HepG2 (cell line): Measurements from ENCODE around the gene UBE2O. TPM values are rescaled to one million over a fixed set of nuclear protein-coding genes. Genes with fewer than 3 reads are reported as not detected.
A peak's percentile ranks its signal among the peaks of the same experiment; 100 is the strongest.

Experiments
- ARID4A ChIP-seq: sonication (generic); formaldehyde crosslinking; IDR thresholded peaks from 2 replicates; pipeline ENCODE4 v1.5.0; 2020; ENCODE audit warnings: mild to moderate bottlenecking, missing genetic modification reagents, borderline replicate concordance
- BATF2 ChIP-seq: sonication (generic); formaldehyde crosslinking; IDR thresholded peaks from 2 replicates; pipeline ENCODE4 v1.8.0; 2022; ENCODE audit warnings: mild to moderate bottlenecking, missing genetic modification reagents, moderate library complexity
- CBX5 ChIP-seq: sonication (generic); formaldehyde crosslinking; IDR thresholded peaks from 2 replicates; pipeline ENCODE4 v1.4.0; 2020; ENCODE audit warnings: missing genetic modification reagents, borderline replicate concordance
- CEBPB ChIP-seq: IDR thresholded peaks from 2 replicates; pipeline ENCODE4 v1.6.1; 2011; ENCODE audit warnings: low read depth, low read length, improper control_type of control experiment, borderline replicate concordance
- FOXK1 ChIP-seq: sonication (generic); formaldehyde crosslinking; IDR thresholded peaks from 2 replicates; pipeline ENCODE4 v1.4.0; 2020; ENCODE audit warnings: low read depth, missing genetic modification reagents, borderline replicate concordance
- HMGXB3 ChIP-seq: sonication (generic); formaldehyde crosslinking; IDR thresholded peaks from 2 replicates; pipeline ENCODE4 v1.4.0; 2020; ENCODE audit warnings: missing genetic modification reagents, borderline replicate concordance
- MAX ChIP-seq: IDR thresholded peaks from 2 replicates; pipeline ENCODE4 v1.6.1; 2012; ENCODE audit warnings: inconsistent platforms
- NKX3-1 ChIP-seq: sonication (generic); formaldehyde crosslinking; IDR thresholded peaks from 2 replicates; pipeline ENCODE4 v1.5.0; 2020; ENCODE audit warnings: missing genetic modification reagents
- ZHX1 ChIP-seq: sonication (generic); formaldehyde crosslinking; IDR thresholded peaks from 2 replicates; pipeline ENCODE4 v1.8.1; 2022; ENCODE audit warnings: low read depth, mild to moderate bottlenecking, missing genetic modification reagents
- ZNF160 ChIP-seq: sonication (generic); formaldehyde crosslinking; IDR thresholded peaks from 2 replicates; pipeline ENCODE4 v1.8.0; 2022; ENCODE audit warnings: mild to moderate bottlenecking, inconsistent platforms, missing genetic modification reagents
- ZNF446 ChIP-seq: sonication (generic); formaldehyde crosslinking; IDR thresholded peaks from 2 replicates; pipeline ENCODE4 v1.5.0; 2020; ENCODE audit warnings: mild to moderate bottlenecking, missing genetic modification reagents
- ZNF564 ChIP-seq: sonication (generic); formaldehyde crosslinking; IDR thresholded peaks from 2 replicates; pipeline ENCODE4 v1.8.1; 2023; ENCODE audit warnings: mild to moderate bottlenecking, missing genetic modification reagents
- ZNF703 ChIP-seq: sonication (generic); formaldehyde crosslinking; IDR thresholded peaks from 2 replicates; pipeline ENCODE4 v1.5.1; 2020; ENCODE audit warnings: missing genetic modification reagents, mild to moderate bottlenecking, moderate library complexity, borderline replicate concordance
- polyA plus RNA-seq, 8 experiments: library from polyadenylated mRNA; depleted of rRNA in 3 of 8; stranded (reverse) in 7 of 8; unstranded in 1 of 8; fragments of >200 nt; fragmentation: Illumina TruSeq in 4 of 8; extraction: Trizol in 4 of 8; gene quantifications; 2 replicates each; pipeline versions ENCODE4 v1.2.1 to v1.2.3, GENCODE V29; 2011 to 2016; ENCODE audit warnings: low read depth in 4 of 8, missing spikeins in 1 of 8, mixed read lengths in 1 of 8; ENCODE audit not compliant: insufficient read depth in 1 of 8
- total RNA-seq, 5 experiments: library from RNA; depleted of rRNA; stranded (reverse); fragments of >200 nt; fragmentation: Illumina TruSeq; extraction: Trizol; gene quantifications; 2 replicates each; pipeline ENCODE4 v1.2.3, GENCODE V29; 2016; ENCODE audit warnings: low read depth in 1 of 5

Gene UBE2O
- total and polyA plus RNA-seq, 2 of the 13 experiments (the other 11 are each of a cell fraction or from before 2014, with no cell fraction given) = 21.5 to 23.5 TPM

GRCh38 chr17:76357597-76358158, 95.3 kb downstream of the UBE2O start (continued):
- no peak for TF ChIP-seq NKX3-1 (CRISPR knock-in tag)
- TF ChIP-seq ARID4A (CRISPR knock-in tag) = no peak; the same call in 1 of the 2 replicates
- no peak for TF ChIP-seq ZNF564 (CRISPR knock-in tag)
- no peak for TF ChIP-seq ZHX1 (CRISPR knock-in tag)
- TF ChIP-seq CEBPB = no peak
- TF ChIP-seq MAX = peak; percentile 67
- TF ChIP-seq FOXK1 = 0 out of 2 replicates have a peak, but pooled peaks have one; percentile 17
- TF ChIP-seq ZNF446 (CRISPR knock-in tag) = 0 out of 2 replicates have a peak, but pooled peaks have one; percentile 25
- TF ChIP-seq HMGXB3 (CRISPR knock-in tag) = no peak
- no peak for TF ChIP-seq ZNF160 (CRISPR knock-in tag)
- TF ChIP-seq ZNF703 (CRISPR knock-in tag) = no peak
- TF ChIP-seq CBX5 (CRISPR knock-in tag) = peak; percentile 16; the same call in 1 of the 2 replicates
- TF ChIP-seq BATF2 = no peak
